ENCODE measurements around the gene SNAPC1. TPM values are rescaled to one million over a fixed set of nuclear protein-coding genes. Genes with fewer than 3 reads are reported as not detected.

The SNAPC1 gene
- total RNA-seq, 1 experiment from 2014 or later, result 33.4 TPM

- no peak overlapping the region for H2AFZ ChIP-seq (ENCODE audit: low read length)
- H3K79me2 ChIP-seq (ENCODE audit: low read length), result no peaks in the 10 kb centered on the region
- no peak overlapping the region for H3K4me2 ChIP-seq (ENCODE audit: low read depth, low read length, poor library complexity, severe bottlenecking)
- H3K27me3 ChIP-seq (ENCODE audit: low read length), result no peaks in the 10 kb centered on the region
- H3K9me3 ChIP-seq (ENCODE audit: low read length), result no peaks in the 10 kb centered on the region
- no peak overlapping the region for H3K9ac ChIP-seq (ENCODE audit: low read length)
- no peak overlapping the region for H3K27ac ChIP-seq (ENCODE audit: low read length)
- H3K4me3 ChIP-seq (ENCODE audit: low read length), result no peak overlapping the region
- DNase-seq, result no peak
- H3K9me2 ChIP-seq (replicated peaks; ENCODE audit: insufficient read depth, low read length), result no peaks in the 10 kb centered on the region
- no peaks in the 10 kb centered on the region for H4K20me1 ChIP-seq (ENCODE audit: insufficient read depth, low read depth, low read length)
- peaks cover 7% of the 10 kb centered on the region for H3K4me1 ChIP-seq (ENCODE audit: low read length)
- no peaks in the 10 kb centered on the region for H3K36me3 ChIP-seq (ENCODE audit: insufficient read depth, low read length)
These were observed 41.5 kb downstream of the SNAPC1 start for GRCh38 chr14:61803755-61804154.

GRCh38 chr14:61805451-61805850, 43.2 kb downstream of the SNAPC1 start:
- no peaks in the 10 kb centered on the region for H3K9me2 ChIP-seq (replicated peaks; ENCODE audit: insufficient read depth, low read length)
- H2AFZ ChIP-seq (ENCODE audit: low read length), result no peak overlapping the region
- H3K9me3 ChIP-seq (ENCODE audit: low read length), result no peaks in the 10 kb centered on the region
- H3K36me3 ChIP-seq (ENCODE audit: insufficient read depth, low read length), result no peaks in the 10 kb centered on the region
- no peak overlapping the region for H3K9ac ChIP-seq (ENCODE audit: low read length)
- no peak overlapping the region for H3K4me2 ChIP-seq (ENCODE audit: low read depth, low read length, poor library complexity, severe bottlenecking)
- no peak overlapping the region for H3K27ac ChIP-seq (ENCODE audit: low read length)
- H3K4me3 ChIP-seq (ENCODE audit: low read length), result no peak overlapping the region
- DNase-seq, result no peak
- H3K4me1 ChIP-seq (ENCODE audit: low read length), result peaks cover 7% of the 10 kb centered on the region
- no peaks in the 10 kb centered on the region for H3K27me3 ChIP-seq (ENCODE audit: low read length)
- H4K20me1 ChIP-seq (ENCODE audit: insufficient read depth, low read depth, low read length), result no peaks in the 10 kb centered on the region
- no peaks in the 10 kb centered on the region for H3K79me2 ChIP-seq (ENCODE audit: low read length)

DNA sequence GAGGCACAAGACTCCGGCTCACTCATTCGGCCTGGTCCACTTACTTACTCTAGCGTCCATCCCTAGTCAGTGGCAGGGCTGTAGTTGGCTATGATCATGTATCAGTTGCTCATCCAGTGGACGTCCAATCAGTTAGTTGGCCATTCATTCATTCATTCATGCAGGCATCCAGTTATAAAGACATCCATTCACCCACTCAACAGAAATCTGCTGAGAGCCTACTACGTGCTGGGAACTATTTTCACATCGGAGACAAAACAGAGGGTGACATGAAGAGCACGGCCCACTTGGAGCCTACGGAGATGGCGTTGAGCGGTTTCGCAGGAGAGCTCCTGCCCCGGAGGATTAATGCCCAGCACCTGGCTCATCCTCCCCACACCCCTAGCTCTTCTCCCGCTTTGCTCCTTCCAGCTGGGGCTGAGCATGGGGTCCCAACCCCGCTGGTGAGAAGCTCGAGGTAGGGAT, 49.7 kb downstream of the SNAPC1 start:
- H3K79me2 ChIP-seq (ENCODE audit: low read length), result no peaks in the 10 kb centered on the region
- no peaks in the 10 kb centered on the region for H3K9me3 ChIP-seq (ENCODE audit: low read length)
- no peaks in the 10 kb centered on the region for H4K20me1 ChIP-seq (ENCODE audit: insufficient read depth, low read depth, low read length)
- no peaks in the 10 kb centered on the region for H3K4me1 ChIP-seq (ENCODE audit: low read length)
- H3K9me2 ChIP-seq (replicated peaks; ENCODE audit: insufficient read depth, low read length), result no peaks in the 10 kb centered on the region
- H3K27me3 ChIP-seq (ENCODE audit: low read length), result no peaks in the 10 kb centered on the region
- H3K4me2 ChIP-seq (ENCODE audit: low read depth, low read length, poor library complexity, severe bottlenecking), result no peak overlapping the region
- H3K36me3 ChIP-seq (ENCODE audit: insufficient read depth, low read length), result no peaks in the 10 kb centered on the region
- H2AFZ ChIP-seq (ENCODE audit: low read length), result no peak overlapping the region
- no peak overlapping the region for H3K27ac ChIP-seq (ENCODE audit: low read length)
- H3K9ac ChIP-seq (ENCODE audit: low read length), result no peak overlapping the region
- H3K4me3 ChIP-seq (ENCODE audit: low read length), result no peak overlapping the region
- DNase-seq, result no peak

DNA sequence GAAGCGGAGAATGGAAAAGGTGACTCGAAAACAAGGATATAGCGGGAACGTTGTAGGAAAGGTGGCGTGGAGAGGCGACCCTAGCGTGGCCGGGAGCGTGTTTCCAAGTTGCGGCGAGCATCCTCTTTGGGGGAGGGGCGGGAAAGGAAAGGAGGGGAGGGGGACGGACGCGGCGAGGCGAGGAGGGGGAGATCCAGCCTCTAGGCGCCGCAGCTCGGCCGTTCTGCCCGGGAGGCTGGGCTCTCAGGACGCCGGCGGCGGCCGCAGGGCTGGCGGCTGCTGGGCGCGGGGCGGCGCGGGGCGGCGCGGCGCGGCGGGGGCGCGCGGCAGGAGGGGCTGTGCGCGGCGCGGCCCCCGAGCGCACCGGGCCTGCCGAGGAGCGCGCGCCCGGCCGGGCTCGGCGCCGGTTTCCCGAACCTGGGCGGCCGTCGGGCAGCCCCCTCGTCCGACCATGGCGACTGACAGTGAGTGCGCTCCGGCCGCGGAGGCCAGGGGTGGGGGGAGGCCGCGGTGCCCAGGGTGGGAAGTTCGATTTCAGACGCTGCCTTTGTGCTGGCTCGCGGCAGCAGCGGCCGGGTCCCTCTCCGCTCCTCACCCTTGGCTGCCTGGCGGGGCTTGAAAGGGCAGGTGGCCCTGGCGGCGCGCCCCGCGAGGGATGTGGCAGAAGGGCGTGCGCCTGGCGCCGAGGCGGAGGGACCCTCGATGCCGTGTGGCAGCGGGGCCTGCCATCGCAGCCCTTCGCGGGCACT, 50.3 kb downstream of the SNAPC1 start, which contains the start of gene SYT16:
SYT16 (plus strand) TSS at position 357 of the 749 bp plus-strand sequence.
- Histone ChIP-seq H3K9me2 (replicated peaks; ENCODE audit: insufficient read depth, low read length) (no peaks in the 10 kb centered on the region), H3K4me2 (ENCODE audit: low read depth, low read length, poor library complexity, severe bottlenecking) (no peak within 1 kb of the TSS), H3K4me1 (ENCODE audit: low read length) (no peaks in the 10 kb centered on the region), H3K27me3 (ENCODE audit: low read length) (no peaks in the 10 kb centered on the region), H3K79me2 (ENCODE audit: low read length) (no peaks in the 10 kb centered on the region), H3K9me3 (ENCODE audit: low read length) (no peaks in the 10 kb centered on the region), H3K36me3 (ENCODE audit: insufficient read depth, low read length) (no peaks in the 10 kb centered on the region), H4K20me1 (ENCODE audit: insufficient read depth, low read depth, low read length) (no peaks in the 10 kb centered on the region), H3K27ac (ENCODE audit: low read length) (no peak within 1 kb of the TSS), H3K4me3 (ENCODE audit: low read length) (no peak within 1 kb of the TSS), H2AFZ (ENCODE audit: low read length) (no peak within 1 kb of the TSS), H3K9ac (ENCODE audit: low read length) (no peak within 1 kb of the TSS)
- no peak for DNase-seq

DNA sequence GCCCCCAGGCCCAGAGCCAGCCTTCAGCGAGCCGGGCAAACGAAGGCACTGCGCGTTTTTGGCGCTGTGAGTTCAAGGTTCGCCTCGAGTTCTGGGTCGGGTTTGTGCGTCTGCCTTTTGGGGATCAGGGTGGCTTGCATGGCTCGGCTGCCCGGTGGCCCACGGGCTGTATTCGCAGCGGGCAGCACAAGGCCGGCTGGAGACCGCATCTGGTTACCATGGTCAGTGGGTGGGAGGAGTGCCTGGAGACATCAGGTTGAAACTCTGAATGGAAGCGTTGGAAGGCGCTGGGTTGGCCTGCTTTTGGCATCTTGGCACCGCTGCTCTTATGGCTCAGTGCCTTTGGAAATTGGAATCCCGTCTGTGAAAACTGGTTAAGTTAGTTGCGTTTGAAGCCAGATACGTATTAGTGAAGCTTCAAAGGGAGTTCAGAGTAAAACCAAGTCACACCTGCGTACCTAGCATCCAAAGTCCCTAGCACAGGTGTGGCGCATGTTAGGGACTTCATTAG, 50.9 kb downstream of the SNAPC1 start:
- H3K36me3 ChIP-seq (ENCODE audit: insufficient read depth, low read length), result no peaks in the 10 kb centered on the region
- H3K27me3 ChIP-seq (ENCODE audit: low read length), result no peaks in the 10 kb centered on the region
- H3K9me2 ChIP-seq (replicated peaks; ENCODE audit: insufficient read depth, low read length), result no peaks in the 10 kb centered on the region
- no peak overlapping the region for H3K4me2 ChIP-seq (ENCODE audit: low read depth, low read length, poor library complexity, severe bottlenecking)
- H2AFZ ChIP-seq (ENCODE audit: low read length), result no peak overlapping the region
- no peak overlapping the region for H3K4me3 ChIP-seq (ENCODE audit: low read length)
- no peak overlapping the region for H3K27ac ChIP-seq (ENCODE audit: low read length)
- DNase-seq, result no peak
- H3K9me3 ChIP-seq (ENCODE audit: low read length), result no peaks in the 10 kb centered on the region
- H4K20me1 ChIP-seq (ENCODE audit: insufficient read depth, low read depth, low read length), result no peaks in the 10 kb centered on the region
- H3K4me1 ChIP-seq (ENCODE audit: low read length), result no peaks in the 10 kb centered on the region
- no peaks in the 10 kb centered on the region for H3K79me2 ChIP-seq (ENCODE audit: low read length)
- no peak overlapping the region for H3K9ac ChIP-seq (ENCODE audit: low read length)

GRCh38 chr14:61822458-61822857, 60.2 kb downstream of the SNAPC1 start:
- no peaks in the 10 kb centered on the region for H3K79me2 ChIP-seq (ENCODE audit: low read length)
- H3K4me2 ChIP-seq (ENCODE audit: low read depth, low read length, poor library complexity, severe bottlenecking), result no peak overlapping the region
- H3K27ac ChIP-seq (ENCODE audit: low read length), result no peak overlapping the region
- no peaks in the 10 kb centered on the region for H3K27me3 ChIP-seq (ENCODE audit: low read length)
- no peaks in the 10 kb centered on the region for H3K9me3 ChIP-seq (ENCODE audit: low read length)
- no peaks in the 10 kb centered on the region for H3K9me2 ChIP-seq (replicated peaks; ENCODE audit: insufficient read depth, low read length)
- H3K36me3 ChIP-seq (ENCODE audit: insufficient read depth, low read length), result no peaks in the 10 kb centered on the region
- no peak for DNase-seq
- no peak overlapping the region for H2AFZ ChIP-seq (ENCODE audit: low read length)
- no peak overlapping the region for H3K9ac ChIP-seq (ENCODE audit: low read length)
- H4K20me1 ChIP-seq (ENCODE audit: insufficient read depth, low read depth, low read length), result no peaks in the 10 kb centered on the region
- H3K4me3 ChIP-seq (ENCODE audit: low read length), result no peak overlapping the region
- no peaks in the 10 kb centered on the region for H3K4me1 ChIP-seq (ENCODE audit: low read length)

GRCh38 chr14:61832783-61833182, 70.6 kb downstream of the SNAPC1 start:
- Histone ChIP-seq H3K27ac (ENCODE audit: low read length) (no peak overlapping the region), H3K9ac (ENCODE audit: low read length) (no peak overlapping the region), H3K9me2 (replicated peaks; ENCODE audit: insufficient read depth, low read length) (no peaks in the 10 kb centered on the region), H3K4me1 (ENCODE audit: low read length) (peaks cover 13% of the 10 kb centered on the region), H3K9me3 (ENCODE audit: low read length) (no peaks in the 10 kb centered on the region), H4K20me1 (ENCODE audit: insufficient read depth, low read depth, low read length) (no peaks in the 10 kb centered on the region), H3K4me3 (ENCODE audit: low read length) (no peak overlapping the region), H3K79me2 (ENCODE audit: low read length) (no peaks in the 10 kb centered on the region), H3K36me3 (ENCODE audit: insufficient read depth, low read length) (no peaks in the 10 kb centered on the region), H2AFZ (ENCODE audit: low read length) (no peak overlapping the region), H3K27me3 (ENCODE audit: low read length) (no peaks in the 10 kb centered on the region), H3K4me2 (ENCODE audit: low read depth, low read length, poor library complexity, severe bottlenecking) (no peak overlapping the region)
- no peak for DNase-seq

GRCh38 chr14:61836184-61836583, 74.0 kb downstream of the SNAPC1 start:
- no peak overlapping the region for H3K4me3 ChIP-seq (ENCODE audit: low read length)
- H2AFZ ChIP-seq (ENCODE audit: low read length), result no peak overlapping the region
- H3K9me2 ChIP-seq (replicated peaks; ENCODE audit: insufficient read depth, low read length), result no peaks in the 10 kb centered on the region
- no peak overlapping the region for H3K27ac ChIP-seq (ENCODE audit: low read length)
- H4K20me1 ChIP-seq (ENCODE audit: insufficient read depth, low read depth, low read length), result no peaks in the 10 kb centered on the region
- no peaks in the 10 kb centered on the region for H3K79me2 ChIP-seq (ENCODE audit: low read length)
- H3K9ac ChIP-seq (ENCODE audit: low read length), result no peak overlapping the region
- DNase-seq, result no peak
- peaks cover 14% of the 10 kb centered on the region for H3K4me1 ChIP-seq (ENCODE audit: low read length)
- no peaks in the 10 kb centered on the region for H3K9me3 ChIP-seq (ENCODE audit: low read length)
- no peaks in the 10 kb centered on the region for H3K27me3 ChIP-seq (ENCODE audit: low read length)
- H3K4me2 ChIP-seq (ENCODE audit: low read depth, low read length, poor library complexity, severe bottlenecking), result no peak overlapping the region
- no peaks in the 10 kb centered on the region for H3K36me3 ChIP-seq (ENCODE audit: insufficient read depth, low read length)
